ENCODE measurements around the gene SLC22A1.

GRCh38 chr6:160102399-160102798, 19.2 kb upstream of the SLC22A1 start:
- TF ChIP-seq POLR2A (IDR thresholded peaks at IDR 0.05; ENCODE audit: low read depth) (no peak), POLR2AphosphoS5 (IDR thresholded peaks at IDR 0.05) (no peak), CTCF (IDR thresholded peaks at IDR 0.05) (no peak)
